Right ventricle myocardium superior (tissue), 1 donor: ENCODE results near the gene BTLA. TPM values are rescaled to one million over a fixed set of nuclear protein-coding genes. Genes with fewer than 3 reads are reported as not detected.
"Not testable (repeated sequence)": the region's sequence is repeated elsewhere in the genome, so short reads cannot be mapped to it uniquely, and the experiment has no call there.

Experiments
- ATAC-seq: fragments of 200-7000 bp; cut with Tn5 transposase; one replicate; pipeline ENCODE4 v1.9.1; 2020; ENCODE audit warnings: mild to moderate bottlenecking; ENCODE audit not compliant: poor library complexity
- DNase-seq: peaks from one replicate; pipeline ENCODE4 v3.0.0-alpha.2; 2020
- intact Hi-C: fragments of 100-400 bp; cut with DNase I; formaldehyde crosslinking; loops from one replicate; pipeline ENCODE4 v1.11.2; 2022
- total RNA-seq: library from RNA; stranded (reverse); fragmentation: NEBNext Ultra II Directional; extraction: Animal tissue kit (Norgen Biotek cat#: 25700); gene quantifications from one replicate; pipeline ENCODE4 v1.2.1, GENCODE V29; 2021
- donor health status: DM: no; HTN: yes; CAD: no; lungs with severe emphysema.

BTLA gene
- total RNA-seq, 1 donor from 2014 or later: not detected

DNA sequence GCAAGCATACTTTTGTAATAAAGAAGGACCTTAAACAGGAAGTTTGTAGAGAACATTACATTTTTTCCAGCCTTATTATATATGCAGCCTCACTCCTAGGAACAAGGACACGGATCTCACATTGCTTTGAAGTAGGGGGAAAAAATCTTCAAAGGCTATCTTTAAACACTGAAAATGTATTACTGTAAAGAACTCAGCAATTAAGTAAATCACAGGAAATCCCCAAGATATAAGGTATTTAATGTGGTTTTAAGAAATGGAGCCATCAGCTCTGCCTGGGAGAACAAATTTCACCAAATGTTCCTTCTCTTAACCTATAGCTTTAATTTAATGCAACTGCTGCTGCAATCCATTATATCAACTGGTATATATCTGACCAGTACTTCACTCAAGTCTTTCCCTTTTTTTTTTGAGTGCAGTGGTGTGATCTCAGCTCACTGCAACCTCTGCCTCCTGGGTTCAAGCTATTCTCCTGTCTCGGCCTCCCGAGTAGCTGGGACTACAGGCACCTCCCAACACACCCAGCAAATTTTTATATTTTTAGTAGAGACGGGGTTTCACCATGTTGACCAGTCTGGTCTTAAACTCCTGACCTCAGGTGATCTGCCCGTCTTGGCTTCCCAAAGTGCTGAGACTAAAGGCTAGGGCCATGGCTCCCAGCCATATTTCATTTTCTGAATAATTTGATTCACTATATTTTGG, 2.8 kb downstream of the BTLA start:
- intact Hi-C loops: no loop called here
- ATAC-seq (no peak), DNase-seq (no peak)

DNA sequence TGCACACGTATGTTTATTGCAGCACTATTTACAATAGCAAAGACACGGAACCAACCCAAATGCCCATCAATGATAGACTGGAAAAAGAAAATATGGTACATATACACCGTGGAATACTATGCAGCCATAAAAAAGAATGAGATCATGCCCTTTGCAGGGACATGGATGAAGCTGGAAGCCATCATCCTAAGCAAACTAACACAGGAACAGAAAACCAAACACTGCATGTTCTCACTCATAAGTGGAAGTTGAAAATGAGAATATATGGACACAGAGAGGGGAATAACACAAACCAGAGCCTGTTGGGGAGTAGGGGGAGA, 4.9 kb downstream of the BTLA start:
- DNase-seq, ATAC-seq, intact Hi-C loops: not testable (repeated sequence)

DNA sequence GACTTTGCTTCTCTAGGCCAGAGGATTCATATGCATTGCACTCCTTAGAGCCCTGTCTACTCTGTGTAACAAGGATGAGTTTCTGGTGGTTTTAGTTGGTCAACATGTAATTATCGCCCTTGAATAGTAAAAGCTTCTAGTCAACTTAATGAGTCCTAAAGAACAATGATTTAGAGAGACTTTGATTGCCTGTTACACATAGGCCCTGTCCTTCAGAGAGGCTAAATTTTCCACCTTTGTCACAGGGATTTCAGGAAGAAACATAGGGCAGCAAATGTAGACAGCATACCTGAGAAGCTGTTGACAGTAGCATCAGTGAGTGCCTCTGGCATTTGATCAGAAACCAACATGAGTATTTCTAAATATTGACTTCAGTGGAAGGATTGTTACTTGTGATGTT, 7.1 kb downstream of the BTLA start:
- intact Hi-C loops: no loop called here
- DNase-seq: no peak
- no peak for ATAC-seq

DNA sequence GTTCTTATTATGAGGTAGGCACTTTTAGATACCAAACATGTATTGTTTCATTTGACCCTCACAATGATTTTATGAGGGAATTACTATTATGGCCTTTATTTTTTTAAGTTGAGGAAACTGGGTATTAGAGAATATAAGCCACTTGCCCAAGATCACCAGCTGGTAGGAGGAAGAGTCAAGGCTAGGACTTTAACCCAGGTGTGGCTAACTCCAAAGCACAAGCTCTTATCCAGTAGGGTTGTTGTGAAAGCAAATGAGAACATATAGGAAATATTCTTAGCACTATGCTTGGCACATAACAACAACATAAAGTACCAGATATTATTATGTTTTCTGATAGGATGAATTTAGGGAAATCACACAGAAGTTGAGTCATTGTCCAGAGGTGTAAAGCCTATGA, 7.9 kb downstream of the BTLA start:
- DNase-seq (no peak), ATAC-seq (no peak)
- intact Hi-C loops: no loop called here

DNA sequence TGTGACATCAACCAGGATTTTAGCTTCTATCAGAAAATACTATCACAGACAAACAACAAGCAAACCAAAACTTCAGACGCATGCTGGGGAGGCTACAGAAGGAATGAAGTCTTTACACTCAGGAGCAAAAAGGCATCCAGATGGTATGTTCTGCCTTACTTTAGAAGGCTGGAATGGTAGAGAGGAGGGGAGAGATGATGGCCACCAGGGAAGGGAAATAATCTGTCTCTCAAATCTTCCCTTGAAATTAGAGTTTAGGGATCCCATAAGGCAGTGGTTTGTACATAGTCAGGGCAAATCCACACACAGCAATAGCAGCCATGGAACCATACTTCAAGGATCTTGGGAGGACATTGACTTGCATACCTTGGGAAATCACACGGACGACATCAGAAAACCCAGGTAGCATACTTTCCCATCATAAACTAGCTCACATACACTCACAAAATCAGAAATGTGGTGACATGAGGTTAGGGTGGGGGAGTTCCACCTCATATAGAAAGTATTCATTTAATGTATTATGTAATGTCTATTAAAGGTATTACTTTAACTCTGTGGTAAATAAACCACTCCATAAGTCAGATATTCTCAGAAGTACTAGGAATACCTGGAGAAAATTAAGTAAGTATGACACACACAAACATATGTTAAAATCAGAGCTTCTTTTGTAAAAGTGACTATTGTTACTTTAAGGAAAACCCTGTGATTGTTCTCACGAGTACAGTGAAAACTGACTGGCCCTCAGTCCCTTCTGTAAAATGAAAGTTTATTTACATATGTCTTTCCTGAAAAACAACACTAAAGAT, 9.4 kb downstream of the BTLA start:
- no peak for ATAC-seq
- intact Hi-C loops: no loop called here
- no peak for DNase-seq

DNA sequence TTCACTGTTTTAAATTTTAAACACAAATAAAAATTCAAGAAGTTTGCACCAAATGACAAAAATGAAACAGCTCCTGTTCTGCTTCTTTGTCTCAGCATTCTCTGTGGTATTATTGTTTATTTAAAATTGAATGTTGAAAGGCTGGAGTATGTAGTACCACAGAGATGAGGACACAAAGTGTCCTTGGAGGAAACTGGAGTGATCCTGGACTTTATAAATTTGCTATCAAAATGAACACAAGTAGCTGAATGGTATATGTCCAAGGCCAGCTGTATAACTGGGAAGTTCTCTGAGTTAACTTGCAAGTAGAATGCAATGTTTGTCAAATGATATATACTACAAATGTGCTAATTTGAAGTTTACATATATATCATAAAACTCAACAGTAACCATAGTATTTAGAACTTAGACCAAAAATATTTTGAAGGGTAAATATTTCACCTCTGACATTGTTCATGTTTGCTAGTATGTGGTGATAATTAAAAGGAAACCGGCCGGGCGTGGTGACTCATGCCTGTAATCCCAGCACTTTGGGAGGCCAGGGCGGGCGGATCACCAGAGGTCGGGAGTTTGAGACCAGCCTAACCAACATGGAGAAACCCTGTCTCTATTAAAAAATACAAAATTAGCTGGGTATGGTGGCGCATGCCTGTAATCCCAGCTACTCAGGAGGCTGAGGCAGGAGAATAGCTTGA, 12.3 kb downstream of the BTLA start:
- no peak for ATAC-seq

DNA sequence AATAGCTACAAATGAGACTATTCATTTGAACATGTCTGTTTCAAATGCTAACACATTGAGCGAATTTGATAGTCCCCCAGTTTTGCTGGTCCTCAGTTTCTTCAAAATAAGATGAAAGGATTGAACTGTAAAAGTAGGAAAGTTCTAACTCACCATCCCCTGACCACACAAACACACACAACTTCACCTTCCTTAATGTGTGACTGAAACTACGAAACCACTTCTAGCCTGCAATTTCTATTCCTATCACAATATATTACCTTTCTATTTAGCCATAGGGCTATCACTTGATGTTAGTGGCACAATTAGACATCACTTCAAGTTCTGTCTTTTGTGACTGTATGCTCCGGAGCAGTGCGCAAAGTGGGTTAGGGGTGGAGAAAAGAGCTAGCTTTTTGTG, 14.9 kb downstream of the BTLA start:
- ATAC-seq: no peak
- intact Hi-C loops: no loop called here
- DNase-seq: no peak

More for the DNA sequence above, 12.3 kb downstream of the BTLA start:
- intact Hi-C loops: no loop called here
- DNase-seq: no peak

DNA sequence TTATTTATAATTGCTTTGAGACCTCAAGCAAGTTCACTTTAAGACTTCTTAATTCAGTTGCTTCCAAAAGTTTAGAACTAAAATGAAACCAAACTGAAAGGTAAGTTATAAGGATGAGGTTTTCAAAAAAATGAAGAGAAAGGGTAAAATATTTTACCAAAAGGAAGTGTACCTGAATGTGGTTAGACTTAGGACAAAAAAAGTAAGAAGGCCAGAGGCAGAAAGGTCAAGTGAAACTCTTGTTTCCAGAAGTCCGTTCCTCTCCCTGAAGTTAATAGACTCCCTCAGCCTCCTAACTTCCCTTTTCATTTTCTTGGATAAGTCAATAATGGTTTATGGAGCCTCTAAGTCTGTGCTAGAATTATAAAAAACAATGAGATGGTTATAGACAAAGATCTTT, 16.6 kb downstream of the BTLA start:
- intact Hi-C loops: no loop called here
- ATAC-seq: no peak
- no peak for DNase-seq

DNA sequence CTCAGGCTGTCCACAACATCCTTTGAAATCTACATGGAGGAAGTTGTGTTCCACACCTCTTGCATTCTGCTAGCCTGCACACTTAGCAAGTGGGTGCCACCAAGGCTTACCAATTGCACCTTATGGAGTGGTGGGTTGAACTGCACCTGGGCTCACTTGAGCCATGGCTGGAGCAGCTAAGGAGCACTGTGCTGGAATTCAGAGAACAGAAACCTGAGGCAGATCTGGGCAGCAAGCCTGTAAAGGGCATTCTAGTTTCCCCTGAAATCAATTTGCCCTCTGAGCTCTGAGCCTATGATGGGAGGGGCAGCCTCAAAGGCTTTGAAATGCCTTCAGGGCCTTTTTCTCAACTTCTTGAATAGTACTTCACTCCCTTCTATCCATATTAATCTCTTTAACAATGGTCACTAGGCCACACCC, 18.0 kb downstream of the BTLA start:
- ATAC-seq: no peak
- DNase-seq: no peak
- intact Hi-C loops: no loop called here

DNA sequence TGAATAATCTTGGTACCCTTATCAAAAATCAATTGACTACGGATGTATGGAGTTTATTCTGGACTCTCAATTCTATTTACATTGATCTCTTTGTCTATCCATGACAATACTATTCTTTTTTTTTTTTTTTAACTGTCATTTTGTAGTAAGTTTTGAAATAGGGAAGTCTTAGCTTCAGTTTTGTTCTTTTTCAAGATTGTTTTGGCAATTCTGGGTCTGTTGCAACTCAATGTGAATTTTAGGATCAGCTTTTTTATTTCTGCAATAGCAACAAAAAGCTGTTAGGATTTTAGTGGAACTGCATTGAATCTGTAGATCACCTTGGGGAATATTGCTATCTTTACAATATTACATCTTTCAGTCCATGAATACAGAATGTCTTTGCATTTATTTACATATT, 21.4 kb downstream of the BTLA start:
- DNase-seq: no peak
- intact Hi-C loops: no loop called here
- no peak for ATAC-seq

DNA sequence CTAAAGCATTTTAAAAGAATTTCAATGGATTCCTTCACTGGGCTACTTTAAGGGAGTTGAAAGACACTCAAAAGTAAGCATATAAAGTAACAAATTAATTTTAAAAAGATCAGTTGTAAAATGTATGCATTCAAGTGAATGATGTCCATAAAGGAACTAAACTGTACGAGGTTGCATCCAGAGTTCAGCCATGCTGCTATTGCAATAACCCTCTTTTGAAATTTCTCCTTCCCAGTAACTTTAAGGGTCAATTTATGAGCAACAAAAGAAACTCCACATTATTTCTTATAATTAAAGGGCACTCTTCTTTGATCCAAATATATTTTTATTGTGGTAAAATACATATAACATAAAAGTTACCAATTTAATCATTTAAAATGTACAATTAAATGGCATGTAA, 22.9 kb downstream of the BTLA start:
- ATAC-seq (no peak), DNase-seq (no peak)
- intact Hi-C loops: no loop called here

DNA sequence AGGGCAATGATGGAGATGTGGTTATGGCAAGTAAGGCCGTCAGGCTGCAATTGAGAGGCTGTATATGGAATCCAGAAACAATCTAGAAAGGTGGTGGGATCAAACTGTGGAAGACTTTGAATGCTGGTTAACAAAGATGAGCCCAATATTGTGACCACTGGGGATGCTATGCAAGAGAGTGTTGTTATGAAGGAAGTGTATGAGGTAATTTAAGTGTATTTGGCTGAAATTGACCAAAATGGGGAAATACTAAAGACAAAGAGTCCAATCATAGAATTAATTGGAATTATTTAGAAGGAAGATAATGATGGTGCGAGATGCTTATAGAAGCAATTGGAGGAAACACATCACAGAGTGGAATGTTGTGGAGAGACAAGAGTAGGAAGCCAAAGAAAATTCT, 24.5 kb downstream of the BTLA start:
- no peak for ATAC-seq
- intact Hi-C loops: no loop called here
- DNase-seq: no peak

DNA sequence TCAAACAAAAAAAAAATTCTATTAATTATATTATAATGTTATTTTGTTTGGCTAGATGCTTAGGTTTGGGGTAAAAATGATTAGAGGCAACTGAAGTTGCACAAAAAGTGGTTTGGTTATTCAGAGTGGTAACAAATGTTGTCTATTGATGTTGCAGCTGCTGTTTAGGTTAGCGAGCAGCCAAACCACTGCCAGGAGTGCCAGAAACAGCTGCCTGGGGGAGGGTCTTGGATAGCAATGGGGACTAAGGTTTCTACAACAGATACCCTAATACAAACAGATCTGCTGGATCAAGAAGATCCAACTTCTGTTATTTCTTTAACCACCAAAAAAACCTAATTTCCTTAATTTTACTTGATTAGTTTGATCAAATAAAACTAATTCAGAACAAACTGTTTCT, 26.6 kb downstream of the BTLA start:
- intact Hi-C loops: no loop called here
- ATAC-seq (no peak), DNase-seq (no peak)

DNA sequence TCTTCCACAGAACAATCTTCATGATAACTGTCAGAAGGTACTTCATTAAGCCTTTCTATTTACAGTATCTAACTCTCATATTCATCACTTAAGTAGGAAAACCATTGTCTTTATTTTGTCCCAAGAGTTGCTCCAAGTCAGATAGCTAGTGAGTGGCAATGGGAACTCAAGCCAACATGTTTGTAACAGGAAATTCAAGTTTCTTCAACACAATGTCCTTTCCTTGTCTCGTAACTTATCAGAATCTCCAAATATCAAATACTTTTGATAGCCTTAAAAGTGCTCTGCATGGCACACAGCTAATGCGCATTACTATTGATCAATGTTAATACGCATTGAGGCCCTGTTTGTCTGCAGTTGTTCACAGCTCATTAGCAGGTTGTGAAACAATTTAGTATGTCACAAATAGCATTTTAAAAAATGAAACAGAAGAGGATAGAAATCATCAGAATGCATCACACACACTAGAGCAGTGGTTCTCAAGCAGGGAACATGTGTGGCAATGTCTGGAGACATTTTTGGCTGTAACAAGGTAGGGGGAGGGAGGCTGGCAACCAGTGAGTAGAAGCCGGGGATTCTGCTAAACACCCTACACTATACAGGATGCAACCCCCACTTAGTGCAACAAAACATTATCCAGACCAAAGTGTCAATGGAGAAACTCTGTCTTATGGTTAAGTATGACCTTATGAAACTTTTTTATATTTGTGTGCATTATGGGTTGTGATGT, 27.5 kb downstream of the BTLA start:
- DNase-seq: no peak
- no peak for ATAC-seq
- intact Hi-C loops: no loop called here

DNA sequence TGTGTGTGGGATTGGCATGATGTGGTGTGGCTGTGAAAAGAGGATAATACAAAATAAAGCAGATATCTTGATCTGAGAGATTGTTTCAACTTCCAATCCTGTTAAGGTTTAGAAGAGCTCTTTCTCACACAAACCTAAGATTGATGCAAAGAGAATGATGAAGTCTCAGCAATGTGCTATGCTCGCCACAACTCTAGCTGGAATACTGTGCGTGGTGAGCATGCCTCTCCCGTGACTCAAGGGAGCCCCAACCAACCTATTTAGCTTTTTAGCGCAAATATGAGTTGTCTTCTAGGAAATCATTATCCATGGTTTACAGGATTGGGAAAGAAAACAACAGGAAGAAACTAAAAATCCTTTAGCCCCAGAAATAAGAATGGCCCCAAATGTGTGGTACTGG, 28.5 kb downstream of the BTLA start:
- ATAC-seq (no peak), DNase-seq (no peak)
- intact Hi-C loops: no loop called here

DNA sequence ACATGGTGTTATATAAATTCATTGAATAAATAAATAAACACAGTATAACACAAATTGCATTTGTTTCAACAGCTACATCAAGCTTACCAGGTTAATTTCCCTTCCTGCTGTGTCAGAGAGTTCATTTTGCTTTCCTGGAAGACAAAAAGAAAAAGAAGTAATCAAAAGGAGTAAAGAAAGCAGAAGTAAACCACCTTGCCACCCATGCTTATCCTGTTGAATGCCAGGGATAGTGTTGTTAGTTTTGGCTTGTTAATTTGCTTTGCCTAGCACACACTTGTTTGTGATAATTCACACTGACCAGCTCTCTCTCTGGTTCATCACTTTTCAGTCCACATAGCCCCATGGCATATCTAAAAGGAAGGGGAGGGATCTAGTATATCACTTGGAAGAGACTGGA, 29.6 kb downstream of the BTLA start:
- no peak for DNase-seq
- ATAC-seq: no peak
- intact Hi-C loops: no loop called here

DNA sequence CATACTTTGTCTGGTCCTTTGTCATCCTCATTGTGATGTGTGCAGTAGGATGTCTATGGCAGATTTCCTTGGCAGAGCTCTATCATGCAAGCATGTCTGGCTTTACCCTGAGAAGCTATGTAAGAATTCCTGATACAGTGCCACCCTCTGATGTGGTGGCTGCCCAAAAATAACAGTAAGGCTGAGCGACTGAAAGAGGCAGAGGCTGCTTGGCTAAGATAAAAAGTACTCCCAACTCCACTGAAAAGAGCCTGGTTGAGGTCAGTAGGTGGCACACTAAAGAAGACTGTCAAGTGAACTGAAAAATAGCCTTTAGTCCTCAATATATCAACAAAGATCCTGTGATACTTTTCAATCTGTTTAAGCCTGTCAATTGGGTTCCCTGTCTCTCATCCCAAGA, 31.7 kb downstream of the BTLA start:
- ATAC-seq (no peak), DNase-seq (no peak)
- intact Hi-C loops: no loop called here

DNA sequence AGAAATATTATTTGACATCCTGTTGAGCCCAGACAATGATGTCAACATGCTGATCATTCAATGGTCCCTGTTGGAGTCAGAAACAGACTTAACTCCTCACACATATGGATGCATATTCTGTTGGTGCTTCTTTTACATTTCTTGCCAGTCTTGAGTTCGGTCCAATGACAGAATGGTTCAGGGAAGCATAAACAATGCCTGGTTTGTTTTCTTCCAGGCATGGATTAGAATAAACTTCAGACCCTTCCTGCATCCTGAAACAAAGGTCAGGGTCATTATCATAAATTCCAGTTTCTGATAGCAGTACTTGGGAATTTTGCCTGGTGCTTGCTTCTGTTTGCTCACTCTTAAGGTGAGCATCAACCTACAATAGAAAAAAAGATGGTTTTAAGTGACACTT, 33.3 kb downstream of the BTLA start:
- intact Hi-C loops: no loop called here
- DNase-seq: no peak
- no peak for ATAC-seq

DNA sequence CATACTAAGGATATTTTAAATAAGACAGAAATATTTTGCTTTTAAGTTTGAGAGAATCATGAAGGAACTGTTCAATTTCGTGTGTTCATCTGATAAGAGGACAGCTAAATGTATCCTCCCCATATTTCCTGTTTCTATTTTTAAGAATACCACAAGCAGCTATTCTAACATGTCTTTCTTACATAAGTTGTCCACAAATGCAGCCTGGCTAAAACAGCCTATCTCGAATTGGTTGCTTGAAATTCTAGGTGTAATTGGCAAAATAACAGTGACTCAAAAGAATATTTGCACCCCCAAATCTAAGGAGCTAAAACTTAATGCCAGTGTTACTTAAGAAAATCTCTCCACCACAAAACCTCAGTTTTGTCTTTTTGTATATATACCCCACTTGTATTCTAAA, 35.0 kb downstream of the BTLA start:
- DNase-seq: no peak
- intact Hi-C loops: no loop called here

More for the DNA sequence above, 35.0 kb downstream of the BTLA start:
- no peak for ATAC-seq
